Testis (tissue), 3 donors: Measurements from ENCODE around the gene TCF3. TPM values are rescaled to one million over a fixed set of nuclear protein-coding genes. Genes with fewer than 3 reads are reported as not detected.

ENCODE experiments used
- DNase-seq: peaks from one replicate; pipeline ENCODE4 v3.0.0-alpha.2; 2019
- H3K27ac ChIP-seq, 2 donors: fragments of 200-600 bp; sonication (generic); one replicate each; pipeline ENCODE4 v1.5.1; 2019
- H3K27me3 ChIP-seq: fragments of 200-600 bp; sonication (generic); one replicate; pipeline ENCODE4 v1.5.1; 2019
- H3K36me3 ChIP-seq: fragments of 200-600 bp; sonication (generic); one replicate; pipeline ENCODE4 v1.5.1; 2017; ENCODE audit warnings: low read depth; ENCODE audit errors: missing control alignments
- H3K4me1 ChIP-seq: fragments of 200-600 bp; sonication (generic); one replicate; pipeline ENCODE4 v1.5.1; 2019
- H3K4me3 ChIP-seq, 2 donors: fragments of 200-600 bp; sonication (generic); one replicate each; pipeline ENCODE4 v1.5.1; 2017 to 2019
- H3K9me3 ChIP-seq: fragments of 200-600 bp; sonication (generic); one replicate; pipeline ENCODE4 v1.5.1; 2017
- CTCF ChIP-seq, 3 experiments: fragments of 450-650 bp in 2 of 3; fragments of 200-600 bp in 1 of 3; sonication (generic) in 1 of 3; IDR thresholded peaks; one replicate each; pipeline ENCODE4 v1.5.1; 2016 to 2019; ENCODE audit warnings: antibody characterized with exemption in 3 of 3, mild to moderate bottlenecking in 2 of 3, moderate library complexity in 1 of 3
- POLR2A ChIP-seq: fragments of 450-650 bp; IDR thresholded peaks from one replicate; pipeline ENCODE4 v1.6.1; 2017; ENCODE audit warnings: antibody characterized with exemption, mild to moderate bottlenecking, moderate library complexity
- WGBS, 2 donors: methylation state at CpG; one replicate each; pipeline ENCODE4 v1.1.5; 2018; 5-methylcytosine and 5-hydroxymethylcytosine counted together
- intact Hi-C: fragments of 100-400 bp; cut with DNase I; formaldehyde crosslinking; loops from one replicate; pipeline ENCODE4 v1.15.1; 2023; ENCODE audit warnings: low total_unique reads
- polyA plus RNA-seq: library from polyadenylated mRNA; stranded (reverse); fragments of 350-450 nt; fragmentation: Illumina TruSeq; extraction: RNeasy Lipid Tissue Mini Kit (QIAGEN cat#74804); gene quantifications from one replicate; pipeline ENCODE4 v1.2.3, GENCODE V29; 2014; ENCODE audit warnings: low read depth, low replicate concordance; ENCODE audit not compliant: insufficient read depth
- total RNA-seq, 2 donors: library from RNA; depleted of rRNA; stranded (reverse); fragments of >200 nt; gene quantifications; one replicate each; pipeline ENCODE4 v1.2.3, GENCODE V29; 2016

Gene TCF3
- total and polyA plus RNA-seq, 3 donors from 2014 or later: 157 to 423 (median 330) TPM

- H3K36me3 ChIP-seq: no peaks in the 10 kb centered on the region
- H3K27me3 ChIP-seq: no peaks in the 10 kb centered on the region
- H3K9me3 ChIP-seq: no peaks in the 10 kb centered on the region
- 88 to 91% methylated on average over 12 of the region's 12 CpGs for WGBS, 2 donors
- no peak for DNase-seq
- intact Hi-C loops: no loop called here
- H3K27ac ChIP-seq: no peak overlapping the region
- H3K4me1 ChIP-seq: peaks cover 6% of the 10 kb centered on the region
- TF ChIP-seq CTCF (IDR thresholded peaks at IDR 0.05): no peak
- TF ChIP-seq POLR2A: no peak
- H3K4me3 ChIP-seq: no peak overlapping the region
Measured at GRCh38 chr19:1571358-1571757, 81.1 kb downstream of the TCF3 start.

GRCh38 chr19:1570836-1571235 is 81.6 kb downstream of the TCF3 start:
- Histone ChIP-seq H3K4me1 (peaks cover 6% of the 10 kb centered on the region), H3K27ac (no peak overlapping the region), H3K36me3 (no peaks in the 10 kb centered on the region), H3K27me3 (no peaks in the 10 kb centered on the region), H3K9me3 (no peaks in the 10 kb centered on the region), H3K4me3 (no peak overlapping the region)
- DNase-seq: no peak
- 93 to 97% methylated on average over 13 of the region's 13 CpGs for WGBS, 2 donors
- intact Hi-C loops: no loop called here
- TF ChIP-seq CTCF (IDR thresholded peaks at IDR 0.05) (no peak), POLR2A (no peak)

GRCh38 chr19:1569997-1570396 is 82.4 kb downstream of the TCF3 start:
- WGBS, 2 donors: 87 to 92% methylated on average over 4 of the region's 4 CpGs
- Histone ChIP-seq H3K9me3 (no peaks in the 10 kb centered on the region), H3K27ac (no peak overlapping the region), H3K4me1 (peaks cover 6% of the 10 kb centered on the region), H3K4me3 (no peak overlapping the region), H3K36me3 (no peaks in the 10 kb centered on the region), H3K27me3 (no peaks in the 10 kb centered on the region)
- TF ChIP-seq CTCF (IDR thresholded peaks at IDR 0.05): no peak
- no peak for TF ChIP-seq POLR2A
- DNase-seq: no peak
- intact Hi-C loops: no loop called here

GRCh38 chr19:1568320-1569019 is 83.9 kb downstream of the TCF3 start, which contains the start of gene MEX3D:
TSS of gene MEX3D (minus strand) at chr19:1568325. CDS start at chr19:1568058, 267 bp downstream.
- H3K4me3 ChIP-seq: peak within 1 kb of the TSS; percentile 67 to 76
- H3K27ac ChIP-seq: peak within 1 kb of the TSS; percentile 81 to 87
- peaks cover 6% of the 10 kb centered on the region for H3K4me1 ChIP-seq
- H3K27me3 ChIP-seq: no peaks in the 10 kb centered on the region
- DNase-seq: peak; percentile 77
- TF ChIP-seq CTCF (IDR thresholded peaks at IDR 0.05): no peak
- no peak for TF ChIP-seq POLR2A
- H3K36me3 ChIP-seq: no peaks in the 10 kb centered on the region
- intact Hi-C loops: no loop called here
- 15% methylated on average over 11 to 13 of the region's 63 CpGs for WGBS, 2 donors
- H3K9me3 ChIP-seq: no peaks in the 10 kb centered on the region

- TF ChIP-seq CTCF (IDR thresholded peaks at IDR 0.05) (no peak), POLR2A (no peak)
- no peak overlapping the region for H3K27ac ChIP-seq
- peak overlapping the region in 1 of 2 donors; percentile 67 for H3K4me3 ChIP-seq
- 0% methylated on average over 8 of the region's 73 CpGs; no CpG with 5 or more reads in 1 of the 2 donors for WGBS, 2 donors
- no peak for DNase-seq
- H3K27me3 ChIP-seq: no peaks in the 10 kb centered on the region
- H3K9me3 ChIP-seq: no peaks in the 10 kb centered on the region
- intact Hi-C loops: no loop called here
- peaks cover 6% of the 10 kb centered on the region for H3K4me1 ChIP-seq
- H3K36me3 ChIP-seq: no peaks in the 10 kb centered on the region
Measured at GRCh38 chr19:1567848-1568227, 84.6 kb downstream of the TCF3 start.
